Measurements from ENCODE around the gene CHRNB4.
"Not testable (repeated sequence)": the region's sequence is repeated elsewhere in the genome, so short reads cannot be mapped to it uniquely, and the experiment has no call there.

Gene CHRNB4

GRCh38 chr15:78641102-78641748 lies at the start of gene CHRNB4:
Gene CHRNB4 (minus strand): TSS chr15:78641210. CDS start chr15:78641133, 77 bp downstream.
- no peak for DNase-seq (ENCODE audit: low read depth in 2 of 2)

- DNase-seq (ENCODE audit: low read depth in 2 of 2) = no peak
These were observed 48.6 kb upstream of the CHRNB4 start for GRCh38 chr15:78689626-78690025.

GRCh38 chr15:78685925-78686324 lies 44.9 kb upstream of the CHRNB4 start:
- DNase-seq (ENCODE audit: low read depth in 2 of 2) = no peak

- no peak for DNase-seq (ENCODE audit: low read depth in 2 of 2)
These were observed 44.3 kb upstream of the CHRNB4 start for GRCh38 chr15:78685159-78685921.

GRCh38 chr15:78684657-78685056 lies 43.6 kb upstream of the CHRNB4 start:
- DNase-seq (ENCODE audit: low read depth in 2 of 2) = no peak

GRCh38 chr15:78683599-78683998 lies 42.6 kb upstream of the CHRNB4 start:
- not testable (repeated sequence) for DNase-seq (ENCODE audit: low read depth in 2 of 2)

GRCh38 chr15:78682693-78683410 lies 41.8 kb upstream of the CHRNB4 start:
- DNase-seq (ENCODE audit: low read depth in 2 of 2) = no peak

- DNase-seq (ENCODE audit: low read depth in 2 of 2) = no peak
These were observed 41.1 kb upstream of the CHRNB4 start for GRCh38 chr15:78682004-78682651.

GRCh38 chr15:78681281-78682003 lies 40.4 kb upstream of the CHRNB4 start:
- DNase-seq (ENCODE audit: low read depth in 2 of 2) = no peak

GRCh38 chr15:78680431-78681075 lies 39.5 kb upstream of the CHRNB4 start:
- no peak for DNase-seq (ENCODE audit: low read depth in 2 of 2)

GRCh38 chr15:78679089-78679511 lies 38.1 kb upstream of the CHRNB4 start:
- DNase-seq (ENCODE audit: low read depth in 2 of 2) = no peak

- DNase-seq (ENCODE audit: low read depth in 2 of 2) = no peak
These were observed 35.6 kb upstream of the CHRNB4 start for GRCh38 chr15:78676424-78677110.

- no peak for DNase-seq (ENCODE audit: low read depth in 2 of 2)
These were observed 34.8 kb upstream of the CHRNB4 start for GRCh38 chr15:78675617-78676360.

GRCh38 chr15:78675206-78675605 lies 34.2 kb upstream of the CHRNB4 start:
- no peak for DNase-seq (ENCODE audit: low read depth in 2 of 2)

GRCh38 chr15:78673917-78674444 lies 33.0 kb upstream of the CHRNB4 start:
- no peak for DNase-seq (ENCODE audit: low read depth in 2 of 2)

GRCh38 chr15:78673476-78673875 lies 32.5 kb upstream of the CHRNB4 start:
- DNase-seq (ENCODE audit: low read depth in 2 of 2) = no peak

- DNase-seq (ENCODE audit: low read depth in 2 of 2) = no peak
These were observed 31.4 kb upstream of the CHRNB4 start for GRCh38 chr15:78672285-78673014.

GRCh38 chr15:78671626-78672211 lies 30.7 kb upstream of the CHRNB4 start:
- DNase-seq (ENCODE audit: low read depth in 2 of 2) = no peak
